Measurements from ENCODE around the gene LRRC52. TPM values are rescaled to one million over a fixed set of nuclear protein-coding genes. Genes with fewer than 3 reads are reported as not detected.
"Not testable (repeated sequence)": the region's sequence is repeated elsewhere in the genome, so short reads cannot be mapped to it uniquely, and the experiment has no call there.

Gene LRRC52
- total RNA-seq, 2 donors from 2014 or later = not detected

DNA sequence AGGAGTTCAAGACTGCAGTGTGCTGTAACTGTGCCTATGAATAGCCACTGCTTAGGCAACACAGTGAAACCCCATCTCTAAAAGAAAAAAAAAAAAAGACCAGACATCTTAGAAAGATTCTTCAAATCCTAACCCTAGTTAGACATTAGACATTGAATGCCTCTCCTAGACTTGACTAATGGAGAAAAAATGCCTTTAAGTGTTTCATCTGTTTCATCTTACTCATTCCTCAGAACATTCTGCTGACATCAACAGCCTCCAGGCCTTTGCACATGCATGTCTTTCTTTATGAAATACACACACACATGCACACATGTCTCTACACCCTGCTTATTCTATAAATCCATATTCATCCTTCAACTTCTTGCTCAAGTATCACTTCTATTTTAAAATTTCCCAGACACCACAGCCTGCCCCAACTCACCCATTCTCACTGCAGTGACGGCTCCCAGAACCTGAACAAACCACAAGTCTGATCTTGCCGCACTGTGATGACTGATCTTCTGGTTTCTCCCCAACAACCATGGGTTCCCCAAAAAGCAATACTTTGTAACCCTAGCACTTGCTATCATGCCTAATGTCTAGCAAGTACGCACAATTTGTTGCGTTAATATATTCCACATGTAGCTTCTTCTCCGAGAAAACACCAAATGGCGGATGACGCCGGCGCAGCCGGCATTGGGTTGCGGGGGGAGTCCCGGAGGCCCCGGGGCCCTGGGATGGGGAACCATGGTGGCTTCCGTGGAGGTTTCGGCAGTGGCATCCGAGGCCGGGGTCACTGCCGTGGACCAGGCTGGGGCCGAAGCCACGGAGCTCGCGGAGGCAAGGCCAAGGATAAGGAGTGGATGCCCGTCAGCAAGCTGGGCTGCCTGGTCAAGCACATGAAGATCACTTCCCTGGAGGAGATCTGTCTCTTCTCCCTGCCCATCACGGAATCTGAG lies 37.4 kb downstream of the LRRC52 start:
- intact Hi-C loops (cut with DNase I) = no loop called here
- TF ChIP-seq, protein P1, sequence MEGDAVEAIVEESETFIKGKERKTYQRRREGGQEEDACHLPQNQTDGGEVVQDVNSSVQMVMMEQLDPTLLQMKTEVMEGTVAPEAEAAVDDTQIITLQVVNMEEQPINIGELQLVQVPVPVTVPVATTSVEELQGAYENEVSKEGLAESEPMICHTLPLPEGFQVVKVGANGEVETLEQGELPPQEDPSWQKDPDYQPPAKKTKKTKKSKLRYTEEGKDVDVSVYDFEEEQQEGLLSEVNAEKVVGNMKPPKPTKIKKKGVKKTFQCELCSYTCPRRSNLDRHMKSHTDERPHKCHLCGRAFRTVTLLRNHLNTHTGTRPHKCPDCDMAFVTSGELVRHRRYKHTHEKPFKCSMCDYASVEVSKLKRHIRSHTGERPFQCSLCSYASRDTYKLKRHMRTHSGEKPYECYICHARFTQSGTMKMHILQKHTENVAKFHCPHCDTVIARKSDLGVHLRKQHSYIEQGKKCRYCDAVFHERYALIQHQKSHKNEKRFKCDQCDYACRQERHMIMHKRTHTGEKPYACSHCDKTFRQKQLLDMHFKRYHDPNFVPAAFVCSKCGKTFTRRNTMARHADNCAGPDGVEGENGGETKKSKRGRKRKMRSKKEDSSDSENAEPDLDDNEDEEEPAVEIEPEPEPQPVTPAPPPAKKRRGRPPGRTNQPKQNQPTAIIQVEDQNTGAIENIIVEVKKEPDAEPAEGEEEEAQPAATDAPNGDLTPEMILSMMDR (IDR thresholded peaks at IDR 0.05) = no peak
- Histone ChIP-seq H3K9me3 (no peaks in the 10 kb centered on the region), H3K9ac (ENCODE audit: low read depth in 2 of 2, low read length in 2 of 2) (no peak overlapping the region), H3K4me3 (no peak overlapping the region), H3K36me3 (no peaks in the 10 kb centered on the region), H3K27ac (no peak overlapping the region), H3K27me3 (no peaks in the 10 kb centered on the region), H3K4me1 (no peaks in the 10 kb centered on the region)
- no peak for DNase-seq

DNA sequence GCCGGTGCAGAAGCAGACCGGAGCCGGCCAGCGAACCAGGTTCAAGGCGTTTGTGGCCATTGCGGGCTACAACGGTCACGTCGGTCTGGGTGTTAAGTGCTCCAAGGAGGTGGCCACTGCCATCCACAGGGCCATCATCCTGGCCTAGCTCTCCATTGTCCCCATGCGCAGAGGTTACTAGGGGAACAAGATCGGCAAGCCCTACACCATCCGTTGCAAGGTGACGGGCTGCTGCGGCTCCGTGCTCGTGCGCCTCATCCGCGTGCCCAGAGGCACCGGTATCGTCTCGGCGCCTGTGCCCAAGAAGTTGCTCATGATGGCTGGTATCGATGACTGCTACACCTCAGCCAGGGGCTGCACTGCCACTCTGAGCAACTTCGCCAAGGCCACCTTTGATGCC lies 38.1 kb downstream of the LRRC52 start:
- no peaks in the 10 kb centered on the region for H3K36me3 ChIP-seq
- no peaks in the 10 kb centered on the region for H3K9me3 ChIP-seq
- H3K27me3 ChIP-seq = no peaks in the 10 kb centered on the region
- DNase-seq = no peak
- H3K9ac ChIP-seq (ENCODE audit: low read depth in 2 of 2, low read length in 2 of 2) = no peak overlapping the region
- H3K4me1 ChIP-seq = no peaks in the 10 kb centered on the region
- H3K27ac ChIP-seq = no peak overlapping the region
- no peak overlapping the region for H3K4me3 ChIP-seq
- TF ChIP-seq, protein P1 (IDR thresholded peaks at IDR 0.05) = no peak
- intact Hi-C loops (cut with DNase I) = no loop called here

DNA sequence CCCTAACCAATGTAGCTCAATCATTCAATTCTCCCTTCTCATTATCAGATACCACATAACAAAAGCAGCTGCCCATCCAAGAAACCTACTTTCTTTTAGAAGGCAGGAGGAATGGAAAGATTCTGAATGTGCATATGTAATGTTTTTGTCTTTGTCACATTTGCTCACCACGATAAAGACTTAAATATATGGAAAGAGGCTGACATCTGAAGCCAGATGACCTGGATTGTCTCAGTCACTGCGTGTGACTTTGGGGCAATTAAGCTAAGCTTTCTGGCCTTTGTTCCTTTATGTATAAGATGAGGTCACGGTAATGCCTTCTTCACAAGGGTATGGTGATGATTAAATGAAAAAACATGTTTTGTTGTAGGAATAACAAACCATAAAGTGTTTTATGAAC lies 42.6 kb downstream of the LRRC52 start:
- intact Hi-C loops (cut with DNase I) = no loop called here
- DNase-seq = no peak
- Histone ChIP-seq H3K27ac (no peak overlapping the region), H3K9ac (ENCODE audit: low read depth in 2 of 2, low read length in 2 of 2) (no peak overlapping the region), H3K36me3 (no peaks in the 10 kb centered on the region), H3K4me3 (no peak overlapping the region), H3K9me3 (no peaks in the 10 kb centered on the region), H3K4me1 (no peaks in the 10 kb centered on the region), H3K27me3 (no peaks in the 10 kb centered on the region)
- TF ChIP-seq, protein P1 (IDR thresholded peaks at IDR 0.05) = no peak

DNA sequence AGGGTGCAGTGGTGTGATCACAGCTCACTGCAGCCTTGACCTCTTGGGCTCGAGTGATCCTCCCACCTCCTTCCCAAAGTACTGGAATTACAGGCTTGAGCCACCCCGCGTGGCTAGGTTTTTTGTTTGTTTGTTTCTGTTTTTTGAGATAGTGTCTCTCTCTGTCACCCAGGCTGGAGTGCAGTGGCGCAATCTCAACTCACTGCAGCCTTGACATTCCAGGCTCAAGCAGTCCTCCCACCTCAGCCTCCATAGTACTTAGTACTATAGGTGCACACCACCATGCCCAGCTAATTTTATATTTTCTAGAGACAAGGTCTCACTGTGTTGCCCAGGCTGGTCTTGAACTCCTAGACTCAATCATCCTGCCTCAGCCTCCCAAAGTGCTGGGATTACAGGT lies 47.6 kb downstream of the LRRC52 start:
- H3K9me3 ChIP-seq; H3K4me1 ChIP-seq; H3K36me3 ChIP-seq; H3K27ac ChIP-seq; H3K4me3 ChIP-seq; DNase-seq; H3K9ac ChIP-seq (ENCODE audit: low read depth in 2 of 2, low read length in 2 of 2): not testable (repeated sequence)
- H3K27me3 ChIP-seq = peaks cover 15% of the 10 kb centered on the region
- intact Hi-C loops (cut with DNase I) = loop anchor here (5.0 kb wide), 2 partner anchors 334 to 444 kb away; no protein-coding TSS in a partner anchor

DNA sequence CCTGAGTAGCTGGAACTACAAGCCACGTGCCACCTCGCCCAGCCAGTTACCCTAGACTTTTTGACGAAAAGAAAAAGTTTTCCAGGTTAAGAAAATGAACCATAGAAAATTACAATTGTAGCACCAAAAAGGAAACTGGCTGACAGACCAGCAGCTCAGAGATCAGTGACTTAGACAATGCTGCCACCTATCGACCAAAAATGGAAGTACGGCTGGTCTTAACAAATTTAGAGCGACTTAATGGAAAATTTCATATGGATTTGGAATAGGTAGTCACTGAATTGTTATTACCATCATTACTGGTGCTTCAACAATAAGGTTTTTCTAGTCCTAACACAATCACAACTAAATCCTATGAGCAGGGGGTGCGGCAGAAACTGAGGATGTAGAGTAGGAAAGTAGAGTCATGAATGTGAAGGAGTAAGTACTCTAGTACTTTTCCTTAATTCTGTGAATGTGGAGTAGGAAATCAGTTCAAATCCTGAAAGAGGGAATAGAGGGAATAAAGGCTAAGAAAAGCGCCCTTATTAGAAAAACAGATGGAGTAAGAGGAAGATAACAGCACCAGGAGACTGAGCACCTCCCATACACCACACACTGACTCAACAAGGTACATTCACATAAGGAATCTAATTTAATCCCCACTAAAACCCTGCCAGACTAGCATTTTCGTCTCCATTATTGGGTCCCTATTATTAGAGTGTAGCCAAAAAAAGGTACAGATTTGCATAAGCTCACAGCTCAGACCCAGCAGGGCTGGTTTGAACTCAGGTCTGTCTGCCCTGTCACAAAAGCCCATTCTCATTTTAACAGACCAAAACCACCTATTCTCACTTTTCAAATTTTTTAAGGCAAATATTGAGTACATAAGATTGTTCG lies 49.4 kb downstream of the LRRC52 start:
- DNase-seq = peak; percentile 78
- Histone ChIP-seq H3K27ac (no peak overlapping the region), H3K9ac (ENCODE audit: low read depth in 2 of 2, low read length in 2 of 2) (no peak overlapping the region), H3K27me3 (peaks cover 15% of the 10 kb centered on the region), H3K9me3 (no peaks in the 10 kb centered on the region), H3K36me3 (no peaks in the 10 kb centered on the region), H3K4me3 (no peak overlapping the region), H3K4me1 (no peaks in the 10 kb centered on the region)
- intact Hi-C loops (cut with DNase I) = loop anchor here (2.0 to 5.0 kb wide), 3 partner anchors 198 to 446 kb away; no protein-coding TSS in a partner anchor
- TF ChIP-seq, protein P1 (IDR thresholded peaks at IDR 0.05) = peak; percentile 94
